NT2/D1 (cell line): ENCODE measurements around the gene MTRR.

Experiments
- SUZ12 ChIP-seq: IDR thresholded peaks from 2 replicates; pipeline ENCODE4 v1.6.1; 2011; ENCODE audit not compliant: insufficient read length, insufficient read depth; ENCODE audit errors: extremely low read depth
- YY1 ChIP-seq: IDR thresholded peaks from 2 replicates; pipeline ENCODE4 v1.6.1; 2011; ENCODE audit not compliant: insufficient read length, insufficient read depth
- ZNF274 ChIP-seq: IDR thresholded peaks from 2 replicates; pipeline ENCODE4 v1.6.1; 2011; ENCODE audit warnings: mild to moderate bottlenecking, low read depth, low read length

GRCh38 chr5:7894860-7895259 is 25.9 kb downstream of the MTRR start:
- TF ChIP-seq YY1 (no peak), SUZ12 (no peak), ZNF274 (no peak)
